Ascending aorta (tissue), 2 donors: Measurements from ENCODE around the gene SIGLEC8. TPM values are rescaled to one million over a fixed set of nuclear protein-coding genes. Genes with fewer than 3 reads are reported as not detected.
"Not testable (repeated sequence)": the region's sequence is repeated elsewhere in the genome, so short reads cannot be mapped to it uniquely, and the experiment has no call there.

ENCODE experiments used
- DNase-seq, 2 donors: peaks; one replicate each; pipeline ENCODE4 v3.0.0-alpha.2; 2019; ENCODE audit warnings: low spot score in 2 of 2
- H3K27ac ChIP-seq, 2 donors: fragments of 200-600 bp; sonication (generic); one replicate each; pipeline ENCODE4 v1.5.1; 2016 to 2017; ENCODE audit warnings: mild to moderate bottlenecking in 1 of 2
- H3K27me3 ChIP-seq: fragments of 200-600 bp; sonication (generic); one replicate; pipeline ENCODE4 v1.5.1; 2017
- H3K36me3 ChIP-seq, 2 donors: fragments of 200-600 bp; sonication (generic); one replicate each; pipeline ENCODE4 v1.5.1; 2016
- H3K4me1 ChIP-seq, 2 donors: fragments of 200-600 bp; sonication (generic); one replicate each; pipeline ENCODE4 v1.5.1; 2016 to 2017; ENCODE audit warnings: mild to moderate bottlenecking in 1 of 2
- H3K4me3 ChIP-seq, 2 donors: fragments of 200-600 bp; sonication (generic); one replicate each; pipeline ENCODE4 v1.5.1; 2016 to 2017; ENCODE audit warnings: mild to moderate bottlenecking in 1 of 2
- H3K9me3 ChIP-seq, 2 donors: fragments of 200-600 bp; sonication (generic); one replicate each; pipeline ENCODE4 v1.5.1; 2016
- CTCF ChIP-seq, 3 experiments: fragments of 200-600 bp in 2 of 3; fragments of 450-650 bp in 1 of 3; sonication (generic) in 2 of 3; IDR thresholded peaks; one replicate each; pipeline ENCODE4 v1.5.1; 2016 to 2019; ENCODE audit warnings: antibody characterized with exemption in 3 of 3, mild to moderate bottlenecking in 1 of 3, moderate library complexity in 1 of 3
- intact Hi-C: fragments of 100-400 bp; cut with DNase I; formaldehyde crosslinking; loops from one replicate; pipeline ENCODE4 v1.15.1; 2023
- total RNA-seq: library from RNA; depleted of rRNA; stranded (reverse); fragments of >200 nt; gene quantifications from one replicate; pipeline ENCODE4 v1.1.0, GENCODE V29; 2016

Gene SIGLEC8
- total RNA-seq, 1 donor from 2014 or later: not detected

DNA sequence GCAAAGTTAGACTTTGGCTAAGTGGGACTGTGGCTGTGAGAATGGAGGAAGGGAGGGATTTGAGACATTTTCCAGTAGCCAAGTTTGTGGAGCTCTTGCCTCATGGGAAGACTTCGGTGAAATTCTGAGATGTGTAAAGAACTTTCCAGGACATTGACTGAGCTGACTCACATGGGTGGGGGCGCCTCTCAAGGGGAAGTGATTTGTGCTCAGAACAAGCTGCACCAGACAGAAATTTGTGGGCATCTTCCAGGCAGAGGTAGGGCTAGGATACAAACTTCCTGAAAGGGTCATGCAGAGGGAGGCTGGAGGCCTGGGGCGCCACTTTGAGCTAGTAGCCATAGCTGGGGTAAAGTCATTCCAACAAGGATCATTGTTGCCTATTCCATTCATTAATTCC, 31.1 kb downstream of the SIGLEC8 start:
- TF ChIP-seq CTCF (IDR thresholded peaks at IDR 0.05): no peak
- no peaks in the 10 kb centered on the region for H3K36me3 ChIP-seq
- H3K4me3 ChIP-seq: no peak overlapping the region
- no peaks in the 10 kb centered on the region for H3K4me1 ChIP-seq
- intact Hi-C loops: no loop called here
- H3K27me3 ChIP-seq: no peaks in the 10 kb centered on the region
- peak in 1 of 2 donors; percentile 67 for DNase-seq
- H3K9me3 ChIP-seq: no peaks in the 10 kb centered on the region
- no peak overlapping the region for H3K27ac ChIP-seq

DNA sequence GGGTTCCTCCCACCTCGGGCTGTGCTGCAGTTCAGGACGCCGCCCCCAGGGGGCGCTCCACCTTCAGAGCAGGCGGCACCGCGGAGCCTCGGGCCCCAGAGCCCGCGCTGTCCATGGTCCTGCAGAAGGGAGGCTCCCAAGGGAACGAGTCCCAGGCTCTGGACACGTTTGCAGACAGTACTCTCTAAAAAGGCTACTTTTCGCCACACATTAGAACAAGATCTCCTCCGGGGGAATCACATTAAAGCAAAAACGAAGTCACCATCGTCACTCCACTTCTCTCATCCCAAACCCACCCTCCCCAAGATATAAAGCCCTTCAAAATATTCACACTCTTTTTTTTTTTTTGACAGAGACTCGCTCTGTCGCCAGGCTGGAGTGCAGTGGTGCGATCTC, 36.2 kb downstream of the SIGLEC8 start:
- intact Hi-C loops: no loop called here
- no peaks in the 10 kb centered on the region for H3K9me3 ChIP-seq
- no peak overlapping the region for H3K4me3 ChIP-seq
- H3K27me3 ChIP-seq: no peaks in the 10 kb centered on the region
- no peaks in the 10 kb centered on the region for H3K36me3 ChIP-seq
- no peaks in the 10 kb centered on the region for H3K4me1 ChIP-seq
- H3K27ac ChIP-seq: no peak overlapping the region
- DNase-seq: peak in 1 of 2 donors; percentile 83
- peak; percentile 62 to 77 (median 71) for TF ChIP-seq CTCF (IDR thresholded peaks at IDR 0.05)

GRCh38 chr19:51421229-51422052, 36.8 kb downstream of the SIGLEC8 start:
- Histone ChIP-seq H3K27me3 (no peaks in the 10 kb centered on the region), H3K4me3 (no peak overlapping the region), H3K36me3 (no peaks in the 10 kb centered on the region), H3K9me3 (no peaks in the 10 kb centered on the region), H3K4me1 (no peaks in the 10 kb centered on the region), H3K27ac (no peak overlapping the region)
- no peak for DNase-seq
- intact Hi-C loops: no loop called here
- TF ChIP-seq CTCF (IDR thresholded peaks at IDR 0.05): no peak

- intact Hi-C loops, H3K4me3 ChIP-seq, H3K36me3 ChIP-seq, H3K9me3 ChIP-seq, H3K27me3 ChIP-seq, H3K27ac ChIP-seq, H3K4me1 ChIP-seq, DNase-seq: not testable (repeated sequence)
Observed at GRCh38 chr19:51420511-51420910, 37.7 kb downstream of the SIGLEC8 start.

- intact Hi-C loops: no loop called here
- Histone ChIP-seq H3K4me1 (no peaks in the 10 kb centered on the region), H3K27me3 (no peaks in the 10 kb centered on the region), H3K4me3 (no peak overlapping the region), H3K27ac (no peak overlapping the region), H3K36me3 (no peaks in the 10 kb centered on the region), H3K9me3 (no peaks in the 10 kb centered on the region)
- no peak for TF ChIP-seq CTCF (IDR thresholded peaks at IDR 0.05)
- no peak for DNase-seq
Observed at GRCh38 chr19:51418707-51419106, 39.5 kb downstream of the SIGLEC8 start.

GRCh38 chr19:51417810-51418157, 40.5 kb downstream of the SIGLEC8 start:
- no peaks in the 10 kb centered on the region for H3K36me3 ChIP-seq
- intact Hi-C loops: no loop called here
- H3K4me3 ChIP-seq: no peak overlapping the region
- no peak for TF ChIP-seq CTCF (IDR thresholded peaks at IDR 0.05)
- no peak overlapping the region for H3K27ac ChIP-seq
- no peaks in the 10 kb centered on the region for H3K9me3 ChIP-seq
- H3K4me1 ChIP-seq: no peaks in the 10 kb centered on the region
- H3K27me3 ChIP-seq: no peaks in the 10 kb centered on the region
- no peak for DNase-seq
